Measurements from ENCODE around the gene ERMAP. TPM values are rescaled to one million over a fixed set of nuclear protein-coding genes. Genes with fewer than 3 reads are reported as not detected.
A peak's percentile ranks its signal among the peaks of the same experiment; 100 is the strongest.

Gene ERMAP
- total and polyA plus RNA-seq, 2 of the 8 experiments (the other 6 are each of a cell fraction or from before 2014, with no cell fraction given), result 2.5 to 3.9 TPM

DNA sequence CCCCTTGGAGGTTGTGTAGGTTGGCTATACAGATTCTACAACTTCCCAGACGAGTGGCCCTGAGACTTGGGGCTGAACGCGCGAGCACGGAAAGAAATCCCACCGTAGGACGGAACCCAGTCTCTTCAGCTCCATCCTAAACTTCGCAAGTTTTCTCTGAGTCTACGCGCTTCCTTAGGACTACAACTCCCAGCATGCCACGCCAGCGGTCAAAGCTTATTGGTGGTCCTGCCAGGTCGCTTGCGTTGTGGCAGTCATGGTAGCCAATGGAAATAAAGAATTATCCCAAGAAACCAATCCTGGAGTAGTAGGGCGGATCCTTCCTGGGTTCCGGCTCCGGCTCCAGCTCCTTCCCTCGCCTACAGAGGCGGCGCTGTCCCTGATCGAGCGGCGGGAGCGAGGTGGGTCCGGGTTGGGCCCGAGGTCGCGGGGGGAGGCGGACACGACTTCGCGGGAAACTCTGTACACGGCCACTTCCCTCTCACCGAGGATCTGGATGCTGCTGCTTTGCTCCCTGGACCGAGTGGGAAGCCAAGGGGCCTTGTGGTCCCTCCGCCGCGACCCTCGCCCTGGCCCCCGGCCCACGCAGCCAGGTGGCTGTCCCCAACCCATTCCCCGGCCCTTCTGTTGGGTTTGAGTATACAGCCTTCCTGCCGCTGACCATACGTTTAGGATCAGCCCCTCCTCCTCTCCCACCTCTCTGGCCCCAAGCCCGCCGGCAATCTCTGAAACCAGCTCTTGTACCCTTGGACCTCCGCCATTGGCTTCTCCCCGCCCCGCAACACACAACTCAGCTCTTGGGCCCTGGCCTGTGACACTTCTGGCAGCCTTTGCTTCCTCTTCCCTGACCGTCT, 29.6 kb downstream of the ERMAP start, which contains the start of gene ZNF691:
ZNF691 (plus strand) TSS at position 357 of the 854 bp plus-strand sequence. CDS start 3,046 bp downstream, outside the sequence.
- Histone ChIP-seq H3K79me2 (ENCODE audit: control insufficient read depth in 1 of 2, insufficient read depth in 2 of 2, low read length in 2 of 2) (peaks cover 11 to 22% of the 10 kb centered on the region in 2 experiments; a peak in 3 of 4 replicates), H2BK15ac (ENCODE audit: low read length) (peak within 1 kb of the TSS; percentile 24; the same call in 1 of the 2 replicates), H3K18ac (ENCODE audit: extremely low read depth, low read length) (peak within 1 kb of the TSS; percentile 2; the same call in 1 of the 2 replicates), H4K91ac (replicated peaks; ENCODE audit: insufficient read length, low read length) (no peak within 1 kb of the TSS), H3K23me2 (ENCODE audit: low read depth, low read length) (peaks cover 12% of the 10 kb centered on the region), H2BK120ac (replicated peaks; ENCODE audit: low read depth, low read length) (no peak within 1 kb of the TSS), H3K4me3 (ENCODE audit: extremely low read depth in 1 of 4, insufficient read depth in 2 of 4, low read depth in 3 of 4, low read length in 4 of 4) (peak within 1 kb of the TSS; percentile 79 to 82 (median 81)), H3K79me1 (ENCODE audit: low read depth, low read length) (peaks cover 10% of the 10 kb centered on the region), H2BK20ac (ENCODE audit: low read length) (no peak within 1 kb of the TSS), H3K27me3 (replicated peaks in 1 of 4; ENCODE audit: control insufficient read depth in 3 of 4, extremely low read depth in 1 of 4, insufficient read depth in 3 of 4, low read length in 3 of 4) (no peaks in the 10 kb centered on the region), H3K9me3 (ENCODE audit: insufficient read depth in 2 of 2, low read depth in 1 of 2, low read length in 1 of 2) (peaks cover 0 to 7% of the 10 kb centered on the region in 2 experiments; a peak in 2 of 4 replicates), H3K4me1 (replicated peaks in 1 of 4; ENCODE audit: control insufficient read depth in 3 of 4, insufficient read depth in 4 of 4, low read length in 3 of 4) (peaks cover 2 to 9% (median 5%) of the 10 kb centered on the region in 4 experiments; a peak in 6 of 7 replicates), H3K9ac (replicated peaks in 1 of 4; ENCODE audit: extremely low read depth in 1 of 4, low read depth in 3 of 4, low read length in 3 of 4) (peak within 1 kb of the TSS; percentile 71 to 87 (median 77)), H3K4me2 (ENCODE audit: insufficient read depth in 1 of 2, low read depth in 2 of 2, low read length in 2 of 2) (peak within 1 kb of the TSS; percentile 88 to 100), H3K23ac (ENCODE audit: insufficient read length) (no peak within 1 kb of the TSS), H2BK5ac (ENCODE audit: low read depth, low read length) (peak within 1 kb of the TSS; percentile 54; the same call in 1 of the 2 replicates), H3K36me3 (ENCODE audit: control insufficient read depth in 2 of 4, insufficient read depth in 4 of 4, low read length in 3 of 4) (peaks cover 4 to 24% (median 16%) of the 10 kb centered on the region in 4 experiments; a peak in 6 of 8 replicates), H2AK5ac (ENCODE audit: low read depth, low read length) (no peak within 1 kb of the TSS; the same call in 1 of the 2 replicates), H4K8ac (ENCODE audit: extremely low read depth, insufficient read depth, low read length) (peak within 1 kb of the TSS; percentile 88; the same call in 1 of the 2 replicates), H3K14ac (ENCODE audit: insufficient read length) (no peak within 1 kb of the TSS), H3K27ac (ENCODE audit: low read depth, low read length) (peak within 1 kb of the TSS; percentile 60; the same call in 1 of the 2 replicates), H3K4ac (replicated peaks; ENCODE audit: insufficient read length, low read depth, low read length) (peak within 1 kb of the TSS; percentile 82), H3K56ac (replicated peaks; ENCODE audit: insufficient read length, low read depth, low read length) (peak within 1 kb of the TSS; percentile 83), H2AFZ (ENCODE audit: low read length) (peak within 1 kb of the TSS; percentile 45), H4K5ac (ENCODE audit: insufficient read length, low read depth, low read length) (peak within 1 kb of the TSS; percentile 54), H4K20me1 (replicated peaks in 1 of 2; ENCODE audit: control insufficient read depth in 1 of 2, insufficient read depth in 2 of 2, low read length in 2 of 2) (peaks cover 0 to 6% of the 10 kb centered on the region in 2 experiments), H2BK12ac (ENCODE audit: low read depth, low read length) (no peak within 1 kb of the TSS)
- FAIRE-seq, result peak; percentile 95
- DNase-seq (ENCODE audit: low read depth in 1 of 2, low spot score in 2 of 2), result peak; percentile 84 to 86
- 2% methylated on average over 50 of the region's 50 CpGs; no CpG with 5 or more reads in 1 of the 2 experiments for WGBS, 2 experiments (ENCODE audit: extremely low coverage in 1 of 2, insufficient coverage in 1 of 2, insufficient read length in 1 of 2, insufficient replicate concordance in 2 of 2, low coverage in 1 of 2, low lambda C conversion rate in 2 of 2, missing lambda C conversion rate in 1 of 2)
- POLR2A ChIA-PET (ENCODE audit: partially characterized antibody), result interaction anchor here (0.6 to 3.6 kb wide), 20 partner anchors 8 to 274 kb away, joined by 3 to 21 read pairs (median 5); partner anchors contain the start of genes ERMAP, P3H1, PPIH and SVBP
- CTCF ChIA-PET (ENCODE audit: partially characterized antibody), result interaction anchor here (0.6 to 5.0 kb wide), 21 partner anchors 8 to 245 kb away, joined by 3 to 30 read pairs (median 3); partner anchors contain the start of genes C1orf50, ERMAP and P3H1
- TF ChIP-seq PHF8 (conservative IDR thresholded peaks at IDR 0.05; ENCODE audit: low read depth, low read length), result peak; percentile 78; the same call in 1 of the 2 replicates
- peak; percentile 96 for TF ChIP-seq CHD2 (IDR thresholded peaks at IDR 0.05; ENCODE audit: low read length)
- TF ChIP-seq POLR2AphosphoS5 (IDR thresholded peaks at IDR 0.05; ENCODE audit: low read depth, low read length), result peak; percentile 49
- no peak for TF ChIP-seq CBX8 (IDR thresholded peaks at IDR 0.05; ENCODE audit: borderline replicate concordance, low read depth, low read length)
- TF ChIP-seq ZNF274 (IDR thresholded peaks at IDR 0.05; ENCODE audit: borderline replicate concordance, extremely low read depth, low read length), result no peak
- peak; percentile 87 for TF ChIP-seq SIX5 (IDR thresholded peaks at IDR 0.05; ENCODE audit: low read depth, low read length)
- TF ChIP-seq RNF2 (IDR thresholded peaks at IDR 0.05; ENCODE audit: borderline replicate concordance, low read depth, low read length, missing control alignments, poor library complexity, severe bottlenecking), result no peak
- no peak for TF ChIP-seq JUND (IDR thresholded peaks at IDR 0.05; ENCODE audit: low read length)
- TF ChIP-seq POLR2A (IDR thresholded peaks at IDR 0.05; ENCODE audit: control extremely low read depth in 1 of 2, low read depth in 2 of 2, low read length in 2 of 2), result peak; percentile 60 to 61
- TF ChIP-seq SP1 (IDR thresholded peaks at IDR 0.05; ENCODE audit: low read depth, low read length), result peak; percentile 100
- no peak for TF ChIP-seq HDAC6 (IDR thresholded peaks at IDR 0.05; ENCODE audit: low read depth, low read length)

All from H1 (cell line).